ENCODE measurements around the gene SPINK2.

GRCh38 chr4:56764223-56764622, 57.3 kb downstream of the SPINK2 start:
- TF ChIP-seq EZH2 (IDR thresholded peaks at IDR 0.05; ENCODE audit: low read length, unreplicated experiment), result no peak
- TF ChIP-seq, protein P1, sequence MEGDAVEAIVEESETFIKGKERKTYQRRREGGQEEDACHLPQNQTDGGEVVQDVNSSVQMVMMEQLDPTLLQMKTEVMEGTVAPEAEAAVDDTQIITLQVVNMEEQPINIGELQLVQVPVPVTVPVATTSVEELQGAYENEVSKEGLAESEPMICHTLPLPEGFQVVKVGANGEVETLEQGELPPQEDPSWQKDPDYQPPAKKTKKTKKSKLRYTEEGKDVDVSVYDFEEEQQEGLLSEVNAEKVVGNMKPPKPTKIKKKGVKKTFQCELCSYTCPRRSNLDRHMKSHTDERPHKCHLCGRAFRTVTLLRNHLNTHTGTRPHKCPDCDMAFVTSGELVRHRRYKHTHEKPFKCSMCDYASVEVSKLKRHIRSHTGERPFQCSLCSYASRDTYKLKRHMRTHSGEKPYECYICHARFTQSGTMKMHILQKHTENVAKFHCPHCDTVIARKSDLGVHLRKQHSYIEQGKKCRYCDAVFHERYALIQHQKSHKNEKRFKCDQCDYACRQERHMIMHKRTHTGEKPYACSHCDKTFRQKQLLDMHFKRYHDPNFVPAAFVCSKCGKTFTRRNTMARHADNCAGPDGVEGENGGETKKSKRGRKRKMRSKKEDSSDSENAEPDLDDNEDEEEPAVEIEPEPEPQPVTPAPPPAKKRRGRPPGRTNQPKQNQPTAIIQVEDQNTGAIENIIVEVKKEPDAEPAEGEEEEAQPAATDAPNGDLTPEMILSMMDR (conservative IDR thresholded peaks at IDR 0.05; ENCODE audit: low read depth, low read length), result no peak
